OCI-LY3 (cell line): Measurements from ENCODE around the gene ATP7B.

Experiments
- EZH2phosphoT487 ChIP-seq: fragments of 200-600 bp; shearing (Covaris generic); IDR thresholded peaks from 2 replicates; pipeline ENCODE4 v1.6.1; 2018; ENCODE audit warnings: antibody characterized with exemption, mixed run types, low read depth
- TF ChIP-seq, protein P1 (sequence below): fragments of 200-600, 300-600 bp; sonication (generic); IDR thresholded peaks from 2 replicates; pipeline ENCODE4 v1.5.1; 2014; ENCODE audit warnings: antibody characterized with exemption, low read length, low read depth

DNA sequence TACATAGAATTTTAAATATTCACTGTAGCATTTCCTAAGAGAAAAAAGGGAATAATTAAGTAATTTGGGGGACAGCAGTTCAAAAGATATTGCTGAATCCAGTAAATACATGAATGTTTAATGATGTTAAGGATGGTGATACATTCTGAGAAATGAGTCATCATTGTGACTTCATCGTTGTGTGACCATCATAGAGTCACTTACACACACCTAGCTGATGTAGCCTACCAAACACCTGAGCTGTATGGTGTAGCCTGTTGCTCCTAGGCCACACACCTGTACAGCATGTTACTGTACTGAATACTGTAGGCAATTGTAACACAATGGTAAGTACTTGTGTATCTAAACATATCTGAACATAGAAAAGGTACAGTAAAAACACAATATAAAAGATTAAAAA is 34.8 kb downstream of the ATP7B start:
- TF ChIP-seq, protein P1, sequence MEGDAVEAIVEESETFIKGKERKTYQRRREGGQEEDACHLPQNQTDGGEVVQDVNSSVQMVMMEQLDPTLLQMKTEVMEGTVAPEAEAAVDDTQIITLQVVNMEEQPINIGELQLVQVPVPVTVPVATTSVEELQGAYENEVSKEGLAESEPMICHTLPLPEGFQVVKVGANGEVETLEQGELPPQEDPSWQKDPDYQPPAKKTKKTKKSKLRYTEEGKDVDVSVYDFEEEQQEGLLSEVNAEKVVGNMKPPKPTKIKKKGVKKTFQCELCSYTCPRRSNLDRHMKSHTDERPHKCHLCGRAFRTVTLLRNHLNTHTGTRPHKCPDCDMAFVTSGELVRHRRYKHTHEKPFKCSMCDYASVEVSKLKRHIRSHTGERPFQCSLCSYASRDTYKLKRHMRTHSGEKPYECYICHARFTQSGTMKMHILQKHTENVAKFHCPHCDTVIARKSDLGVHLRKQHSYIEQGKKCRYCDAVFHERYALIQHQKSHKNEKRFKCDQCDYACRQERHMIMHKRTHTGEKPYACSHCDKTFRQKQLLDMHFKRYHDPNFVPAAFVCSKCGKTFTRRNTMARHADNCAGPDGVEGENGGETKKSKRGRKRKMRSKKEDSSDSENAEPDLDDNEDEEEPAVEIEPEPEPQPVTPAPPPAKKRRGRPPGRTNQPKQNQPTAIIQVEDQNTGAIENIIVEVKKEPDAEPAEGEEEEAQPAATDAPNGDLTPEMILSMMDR: no peak
- TF ChIP-seq EZH2phosphoT487: no peak
